WTC11 (cell line): ENCODE results near the gene YKT6. TPM values are rescaled to one million over a fixed set of nuclear protein-coding genes. Genes with fewer than 3 reads are reported as not detected.

Source experiments
- ATAC-seq: fragments of 200-7000 bp; cut with Tn5 transposase; 2 replicates; pipeline ENCODE4 v1.10.0; 2021; ENCODE audit warnings: mild to moderate bottlenecking, moderate library complexity
- CTCF ChIA-PET: fragments of 300-600 bp; sonication (Branson Sonifier 250); formaldehyde crosslinking; loops from one replicate; lab custom pipeline; 2021; ENCODE audit warnings: antibody characterized with exemption; lab: Charles Lee
- POLR2A ChIA-PET: fragments of 350-600 bp; sonication (Branson Sonifier 250); formaldehyde crosslinking; loops from one replicate; lab custom pipeline; 2021; ENCODE audit warnings: antibody characterized with exemption; lab: Charles Lee
- DNase-seq: peaks from one replicate; pipeline ENCODE4 v3.0.0; 2021; ENCODE audit warnings: low spot score
- H3K27ac Mint-ChIP-seq: 2 replicates; pipeline ENCODE4 v1.8.0; 2021; ENCODE audit warnings: mixed read lengths
- H3K27me3 Mint-ChIP-seq: 2 replicates; pipeline ENCODE4 v1.8.0; 2021; ENCODE audit warnings: low read depth, mild to moderate bottlenecking, moderate library complexity, mixed read lengths
- H3K36me3 Mint-ChIP-seq: 2 replicates; pipeline ENCODE4 v1.8.0; 2021; ENCODE audit warnings: mixed read lengths
- H3K4me1 Mint-ChIP-seq: 2 replicates; pipeline ENCODE4 v1.8.0; 2022; ENCODE audit warnings: mixed read lengths
- H3K4me3 Mint-ChIP-seq: 2 replicates; pipeline ENCODE4 v1.8.0; 2021; ENCODE audit warnings: mild to moderate bottlenecking, moderate library complexity, mixed read lengths
- H3K9me3 Mint-ChIP-seq: 2 replicates; pipeline ENCODE4 v1.8.0; 2021; ENCODE audit warnings: mixed read lengths
- AR ChIP-seq: fragments of 250-450 bp; sonication (Bioruptor Pico); IDR thresholded peaks from 2 replicates; pipeline ENCODE4 v1.9.0; 2021; ENCODE audit warnings: mild to moderate bottlenecking
- FOXJ3 ChIP-seq: sonication (generic); formaldehyde crosslinking; IDR thresholded peaks from 2 replicates; pipeline ENCODE4 v1.9.0; 2021; ENCODE audit warnings: missing genetic modification reagents, mild to moderate bottlenecking, borderline replicate concordance
- MYBL2 ChIP-seq: sonication (generic); formaldehyde crosslinking; IDR thresholded peaks from 2 replicates; pipeline ENCODE4 v1.8.1; 2023; ENCODE audit warnings: mild to moderate bottlenecking, moderate library complexity, missing genetic modification reagents
- NFE2L1 ChIP-seq: sonication (generic); formaldehyde crosslinking; IDR thresholded peaks from 2 replicates; pipeline ENCODE4 v1.8.1; 2023; ENCODE audit warnings: missing genetic modification reagents
- NR3C1 ChIP-seq: sonication (generic); formaldehyde crosslinking; conservative IDR thresholded peaks from 2 replicates; pipeline ENCODE4 v1.8.1; 2023; ENCODE audit warnings: low read depth, mild to moderate bottlenecking, missing genetic modification reagents
- RELA ChIP-seq: sonication (generic); formaldehyde crosslinking; IDR thresholded peaks from 2 replicates; pipeline ENCODE4 v1.8.1; 2022; ENCODE audit warnings: missing genetic modification reagents, mild to moderate bottlenecking, borderline replicate concordance
- TEAD1 ChIP-seq: sonication (generic); formaldehyde crosslinking; IDR thresholded peaks from 2 replicates; pipeline ENCODE4 v1.8.0; 2022; ENCODE audit warnings: mild to moderate bottlenecking, missing genetic modification reagents
- ZNF138 ChIP-seq: sonication (generic); formaldehyde crosslinking; conservative IDR thresholded peaks from 2 replicates; pipeline ENCODE4 v1.8.1; 2022; ENCODE audit warnings: mild to moderate bottlenecking, moderate library complexity, missing genetic modification reagents
- ZNF232 ChIP-seq: sonication (generic); formaldehyde crosslinking; IDR thresholded peaks from 2 replicates; pipeline ENCODE4 v1.8.0; 2022; ENCODE audit warnings: mild to moderate bottlenecking, missing genetic modification reagents
- ZNF396 ChIP-seq: fragments of 250-450 bp; sonication (Bioruptor Pico); IDR thresholded peaks from 2 replicates; pipeline ENCODE4 v1.8.0; 2021; ENCODE audit warnings: mild to moderate bottlenecking, moderate library complexity, borderline replicate concordance
- ZNF416 ChIP-seq: fragments of 250-450 bp; sonication (Bioruptor Pico); IDR thresholded peaks from 2 replicates; pipeline ENCODE4 v1.9.0; 2021; ENCODE audit warnings: mild to moderate bottlenecking, inconsistent platforms
- ZNF425 ChIP-seq: fragments of 250-450 bp; sonication (Bioruptor Pico); conservative IDR thresholded peaks from 2 replicates; pipeline ENCODE4 v1.9.0; 2021; ENCODE audit warnings: mild to moderate bottlenecking
- total RNA-seq: library from RNA; stranded (reverse); gene quantifications from 3 replicates; pipeline ENCODE4 v1.2.3, GENCODE V29; 2021
- TF ChIP-seq, protein P1 (sequence below): fragments of 250-450 bp; sonication (Bioruptor Pico); IDR thresholded peaks from 2 replicates; pipeline ENCODE4 v1.9.0; 2021; ENCODE audit warnings: moderate library complexity, mild to moderate bottlenecking, inconsistent platforms, borderline replicate concordance
- TF ChIP-seq, protein P2 (sequence below): fragments of 250-450 bp; sonication (Bioruptor Pico); IDR thresholded peaks from 2 replicates; pipeline ENCODE4 v1.9.0; 2021; ENCODE audit warnings: mild to moderate bottlenecking
- TF ChIP-seq, protein P3 (sequence below): sonication (generic); formaldehyde crosslinking; IDR thresholded peaks from 2 replicates; pipeline ENCODE4 v1.8.0; 2023; ENCODE audit warnings: missing genetic modification reagents, mild to moderate bottlenecking, borderline replicate concordance
- TF ChIP-seq, protein P4 (sequence below): sonication (generic); formaldehyde crosslinking; IDR thresholded peaks from 2 replicates; pipeline ENCODE4 v1.8.1; 2022; ENCODE audit warnings: low read depth, missing genetic modification reagents, borderline replicate concordance

YKT6 gene
- total RNA-seq, 1 experiment from 2014 or later: 102 TPM

GRCh38 chr7:44216019-44216418, 15.2 kb downstream of the YKT6 start:
- Mint-ChIP-seq H3K9me3 (no peaks in the 10 kb centered on the region), H3K4me1 (peaks cover 27% of the 10 kb centered on the region), H3K4me3 (no peak overlapping the region), H3K27ac (peak overlapping the region; percentile 31; the same call in 1 of the 2 replicates), H3K27me3 (no peaks in the 10 kb centered on the region), H3K36me3 (peaks cover 13% of the 10 kb centered on the region)
- ATAC-seq (no peak), DNase-seq (peak; percentile 7)
- CTCF ChIA-PET: interaction anchor here (1.1 kb wide), 1 partner anchor 15 kb away, joined by 3 read pairs; the partner anchor contains the start of gene YKT6
- POLR2A ChIA-PET: no interaction called here
- TF ChIP-seq NFE2L1 (no peak), ZNF396 (CRISPR knock-in tag) (no peak)
- TF ChIP-seq, protein P1, sequence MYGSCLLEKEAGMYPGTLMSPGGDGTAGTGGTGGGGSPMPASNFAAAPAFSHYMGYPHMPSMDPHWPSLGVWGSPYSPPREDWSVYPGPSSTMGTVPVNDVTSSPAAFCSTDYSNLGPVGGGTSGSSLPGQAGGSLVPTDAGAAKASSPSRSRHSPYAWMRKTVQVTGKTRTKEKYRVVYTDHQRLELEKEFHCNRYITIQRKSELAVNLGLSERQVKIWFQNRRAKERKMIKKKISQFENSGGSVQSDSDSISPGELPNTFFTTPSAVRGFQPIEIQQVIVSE: no peak
- TF ChIP-seq, all 79 proteins: peak for 0

- no peaks in the 10 kb centered on the region for H3K27me3 Mint-ChIP-seq
- no peaks in the 10 kb centered on the region for H3K9me3 Mint-ChIP-seq
- no peak for ATAC-seq
- H3K36me3 Mint-ChIP-seq: peaks cover 6% of the 10 kb centered on the region; the same call in 1 of the 2 replicates
- no peak overlapping the region for H3K4me3 Mint-ChIP-seq
- ChIA-PET POLR2A (no interaction called here), CTCF (interaction anchor here (1.1 to 3.5 kb wide), 5 partner anchors 16 to 85 kb away, joined by 3 to 27 read pairs (median 11); partner anchors contain the start of gene YKT6)
- DNase-seq: peak; percentile 6
- H3K4me1 Mint-ChIP-seq: peaks cover 27% of the 10 kb centered on the region
- no peak overlapping the region for H3K27ac Mint-ChIP-seq
- TF ChIP-seq ZNF138 (CRISPR knock-in tag) (no peak), RELA (CRISPR knock-in tag) (no peak), AR (CRISPR knock-in tag) (no peak)
- TF ChIP-seq, protein P2, sequence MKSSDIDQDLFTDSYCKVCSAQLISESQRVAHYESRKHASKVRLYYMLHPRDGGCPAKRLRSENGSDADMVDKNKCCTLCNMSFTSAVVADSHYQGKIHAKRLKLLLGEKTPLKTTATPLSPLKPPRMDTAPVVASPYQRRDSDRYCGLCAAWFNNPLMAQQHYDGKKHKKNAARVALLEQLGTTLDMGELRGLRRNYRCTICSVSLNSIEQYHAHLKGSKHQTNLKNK (CRISPR knock-in tag): no peak
- TF ChIP-seq, protein P3, sequence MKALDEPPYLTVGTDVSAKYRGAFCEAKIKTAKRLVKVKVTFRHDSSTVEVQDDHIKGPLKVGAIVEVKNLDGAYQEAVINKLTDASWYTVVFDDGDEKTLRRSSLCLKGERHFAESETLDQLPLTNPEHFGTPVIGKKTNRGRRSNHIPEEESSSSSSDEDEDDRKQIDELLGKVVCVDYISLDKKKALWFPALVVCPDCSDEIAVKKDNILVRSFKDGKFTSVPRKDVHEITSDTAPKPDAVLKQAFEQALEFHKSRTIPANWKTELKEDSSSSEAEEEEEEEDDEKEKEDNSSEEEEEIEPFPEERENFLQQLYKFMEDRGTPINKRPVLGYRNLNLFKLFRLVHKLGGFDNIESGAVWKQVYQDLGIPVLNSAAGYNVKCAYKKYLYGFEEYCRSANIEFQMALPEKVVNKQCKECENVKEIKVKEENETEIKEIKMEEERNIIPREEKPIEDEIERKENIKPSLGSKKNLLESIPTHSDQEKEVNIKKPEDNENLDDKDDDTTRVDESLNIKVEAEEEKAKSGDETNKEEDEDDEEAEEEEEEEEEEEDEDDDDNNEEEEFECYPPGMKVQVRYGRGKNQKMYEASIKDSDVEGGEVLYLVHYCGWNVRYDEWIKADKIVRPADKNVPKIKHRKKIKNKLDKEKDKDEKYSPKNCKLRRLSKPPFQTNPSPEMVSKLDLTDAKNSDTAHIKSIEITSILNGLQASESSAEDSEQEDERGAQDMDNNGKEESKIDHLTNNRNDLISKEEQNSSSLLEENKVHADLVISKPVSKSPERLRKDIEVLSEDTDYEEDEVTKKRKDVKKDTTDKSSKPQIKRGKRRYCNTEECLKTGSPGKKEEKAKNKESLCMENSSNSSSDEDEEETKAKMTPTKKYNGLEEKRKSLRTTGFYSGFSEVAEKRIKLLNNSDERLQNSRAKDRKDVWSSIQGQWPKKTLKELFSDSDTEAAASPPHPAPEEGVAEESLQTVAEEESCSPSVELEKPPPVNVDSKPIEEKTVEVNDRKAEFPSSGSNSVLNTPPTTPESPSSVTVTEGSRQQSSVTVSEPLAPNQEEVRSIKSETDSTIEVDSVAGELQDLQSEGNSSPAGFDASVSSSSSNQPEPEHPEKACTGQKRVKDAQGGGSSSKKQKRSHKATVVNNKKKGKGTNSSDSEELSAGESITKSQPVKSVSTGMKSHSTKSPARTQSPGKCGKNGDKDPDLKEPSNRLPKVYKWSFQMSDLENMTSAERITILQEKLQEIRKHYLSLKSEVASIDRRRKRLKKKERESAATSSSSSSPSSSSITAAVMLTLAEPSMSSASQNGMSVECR (CRISPR knock-in tag): no peak
Observed at GRCh38 chr7:44216521-44217222, 15.9 kb downstream of the YKT6 start.

- no peak overlapping the region for H3K27ac Mint-ChIP-seq
- ChIA-PET POLR2A (no interaction called here), CTCF (interaction anchor here (1.3 to 3.5 kb wide), 9 partner anchors 10 to 132 kb away, joined by 3 to 27 read pairs (median 8); no protein-coding TSS in a partner anchor)
- no peaks in the 10 kb centered on the region for H3K27me3 Mint-ChIP-seq
- DNase-seq (peak; percentile 5), ATAC-seq (no peak)
- H3K9me3 Mint-ChIP-seq: no peaks in the 10 kb centered on the region
- H3K36me3 Mint-ChIP-seq: peaks cover 4% of the 10 kb centered on the region; the same call in 1 of the 2 replicates
- H3K4me1 Mint-ChIP-seq: peaks cover 30% of the 10 kb centered on the region
- no peak overlapping the region for H3K4me3 Mint-ChIP-seq
- TF ChIP-seq ZNF425 (no peak), ZNF416 (no peak), NR3C1 (CRISPR knock-in tag) (no peak), MYBL2 (CRISPR knock-in tag) (no peak), NFE2L1 (no peak), FOXJ3 (no peak), TEAD1 (CRISPR knock-in tag) (no peak), ZNF232 (CRISPR knock-in tag) (no peak)
- TF ChIP-seq, protein P4, sequence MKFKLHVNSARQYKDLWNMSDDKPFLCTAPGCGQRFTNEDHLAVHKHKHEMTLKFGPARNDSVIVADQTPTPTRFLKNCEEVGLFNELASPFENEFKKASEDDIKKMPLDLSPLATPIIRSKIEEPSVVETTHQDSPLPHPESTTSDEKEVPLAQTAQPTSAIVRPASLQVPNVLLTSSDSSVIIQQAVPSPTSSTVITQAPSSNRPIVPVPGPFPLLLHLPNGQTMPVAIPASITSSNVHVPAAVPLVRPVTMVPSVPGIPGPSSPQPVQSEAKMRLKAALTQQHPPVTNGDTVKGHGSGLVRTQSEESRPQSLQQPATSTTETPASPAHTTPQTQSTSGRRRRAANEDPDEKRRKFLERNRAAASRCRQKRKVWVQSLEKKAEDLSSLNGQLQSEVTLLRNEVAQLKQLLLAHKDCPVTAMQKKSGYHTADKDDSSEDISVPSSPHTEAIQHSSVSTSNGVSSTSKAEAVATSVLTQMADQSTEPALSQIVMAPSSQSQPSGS (CRISPR knock-in tag): no peak
Observed at GRCh38 chr7:44217223-44217714, 16.5 kb downstream of the YKT6 start.
